T-helper 1 cell treated with Interleukin-12 subunit alpha and Interleukin-12 subunit beta and Interleukin-4 antibody, amounts not matched to agents 30 ng/mL and 1 ng/mL, for 36 hours (primary cell): ENCODE measurements around the gene KCNG2. TPM values are rescaled to one million over a fixed set of nuclear protein-coding genes. Genes with fewer than 3 reads are reported as not detected.
"Not testable (repeated sequence)": the region's sequence is repeated elsewhere in the genome, so short reads cannot be mapped to it uniquely, and the experiment has no call there.

Experiments
- intact Hi-C: fragments of 100-400 bp; cut with micrococcal nuclease; formaldehyde crosslinking; loops from one replicate; pipeline ENCODE4 v1.15.1; 2024
- total RNA-seq: library from RNA; stranded (reverse); gene quantifications from 2 replicates; pipeline ENCODE4 v1.2.3, GENCODE V29; 2022

Gene KCNG2
- total RNA-seq, 1 donor from 2014 or later, result not detected

DNA sequence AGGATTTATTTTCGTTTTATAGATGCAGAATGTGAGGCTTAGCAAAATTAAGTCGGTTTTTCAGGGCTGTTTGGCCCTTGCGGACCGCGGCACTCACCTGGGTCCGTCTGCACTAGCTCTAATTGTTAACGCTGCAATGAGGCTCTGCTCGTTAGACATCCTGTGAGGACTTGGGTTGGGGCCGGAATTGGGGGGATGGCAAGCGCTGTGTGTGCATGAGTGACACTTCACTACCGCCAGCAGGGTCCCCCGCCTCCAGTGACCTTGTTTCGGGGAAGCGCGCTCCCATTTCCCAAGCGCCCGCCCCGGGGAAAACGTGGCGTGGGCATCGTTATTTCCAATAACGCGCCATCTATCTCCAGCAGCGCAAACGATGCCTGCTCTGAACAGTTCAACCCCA lies 54.2 kb downstream of the KCNG2 start:
- intact Hi-C loops, result no loop called here

DNA sequence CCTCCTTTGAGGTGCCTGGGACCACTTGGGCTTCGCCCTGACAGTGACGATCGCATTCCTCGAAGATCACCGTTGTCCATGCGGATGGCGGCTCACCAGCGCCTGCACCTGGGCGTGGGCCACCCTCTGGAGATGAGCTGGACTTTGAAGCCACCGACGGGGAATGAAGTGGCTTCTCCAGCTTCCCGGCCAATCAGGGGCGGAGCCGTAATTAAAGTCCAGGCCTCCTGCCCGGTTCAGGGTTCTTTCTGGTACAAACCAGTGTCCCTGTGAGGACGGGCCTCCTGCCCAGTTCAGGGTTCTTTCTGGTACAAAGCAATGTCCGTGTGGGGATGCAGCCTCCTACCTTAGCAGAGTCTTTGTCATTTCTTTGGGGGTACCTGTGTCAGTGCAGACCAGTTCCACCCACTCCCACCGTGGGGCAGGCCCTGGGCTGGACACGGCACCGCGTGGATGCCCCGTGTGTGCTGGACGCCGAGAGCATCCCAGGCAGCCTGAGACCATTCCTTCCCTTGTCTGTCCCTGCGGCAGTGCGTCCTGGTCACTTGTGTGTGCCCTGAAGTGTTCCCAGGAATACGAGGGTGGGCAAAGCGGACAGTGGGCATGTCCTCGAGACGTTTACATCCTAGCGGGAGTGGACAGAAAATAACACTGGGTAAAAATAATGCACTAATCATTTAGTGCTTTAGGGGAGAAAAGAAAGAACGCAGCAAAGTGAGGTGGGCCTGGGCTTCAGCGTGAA lies 55.0 kb downstream of the KCNG2 start:
- intact Hi-C loops, result no loop called here

DNA sequence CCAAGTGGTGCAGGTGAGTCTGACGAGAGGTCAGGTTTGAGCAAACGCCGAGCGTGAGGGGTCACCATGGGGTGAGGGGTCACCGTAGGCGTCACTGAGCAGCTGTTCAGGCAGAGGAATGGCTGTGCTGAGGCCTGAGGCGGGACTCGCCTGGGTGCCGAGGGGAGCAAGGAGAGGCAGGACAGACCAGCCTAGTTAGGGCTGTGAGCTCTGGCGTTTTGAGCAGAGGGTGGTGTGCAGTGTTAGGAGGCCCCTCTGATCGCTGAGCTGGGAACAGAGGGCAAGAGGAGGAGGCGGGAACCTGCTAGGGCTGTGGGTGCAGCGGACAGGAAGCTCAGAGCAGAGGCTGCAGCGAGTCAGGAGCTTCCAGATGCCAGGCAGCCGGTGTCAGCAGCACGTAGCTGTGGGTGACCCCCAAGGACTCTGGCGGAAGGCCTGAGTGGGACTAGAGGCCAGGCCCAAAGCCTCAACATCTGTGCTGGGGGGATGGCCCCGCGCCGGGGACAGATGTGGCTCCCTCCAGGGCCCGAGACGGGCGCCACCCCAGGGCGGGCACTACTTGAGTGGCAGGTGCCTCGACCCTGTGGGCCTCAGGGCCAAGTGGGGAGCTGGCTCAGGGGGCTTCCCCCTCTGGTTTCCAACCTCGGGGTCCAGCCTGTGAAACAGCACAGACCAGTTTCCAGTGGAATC lies 55.7 kb downstream of the KCNG2 start:
- intact Hi-C loops, result no loop called here

DNA sequence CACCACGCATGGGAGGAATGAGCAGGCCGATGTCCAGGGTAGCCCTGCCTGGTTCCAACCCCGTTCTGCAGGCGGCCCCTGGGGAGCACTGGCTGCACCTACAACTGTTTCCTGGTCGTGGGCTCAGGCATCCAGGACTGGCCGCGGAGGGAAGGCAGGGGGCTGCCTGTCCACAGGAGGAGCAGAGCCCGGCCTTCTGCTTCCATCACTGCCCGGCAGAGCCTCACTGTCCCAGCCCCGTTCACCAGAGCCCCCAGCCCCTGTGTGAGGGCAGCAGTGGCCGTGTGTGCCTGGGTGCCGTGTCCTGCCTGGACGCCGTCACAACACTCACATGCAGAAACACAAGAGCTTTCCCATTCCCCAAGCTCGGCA lies 56.2 kb downstream of the KCNG2 start:
- intact Hi-C loops, result no loop called here

DNA sequence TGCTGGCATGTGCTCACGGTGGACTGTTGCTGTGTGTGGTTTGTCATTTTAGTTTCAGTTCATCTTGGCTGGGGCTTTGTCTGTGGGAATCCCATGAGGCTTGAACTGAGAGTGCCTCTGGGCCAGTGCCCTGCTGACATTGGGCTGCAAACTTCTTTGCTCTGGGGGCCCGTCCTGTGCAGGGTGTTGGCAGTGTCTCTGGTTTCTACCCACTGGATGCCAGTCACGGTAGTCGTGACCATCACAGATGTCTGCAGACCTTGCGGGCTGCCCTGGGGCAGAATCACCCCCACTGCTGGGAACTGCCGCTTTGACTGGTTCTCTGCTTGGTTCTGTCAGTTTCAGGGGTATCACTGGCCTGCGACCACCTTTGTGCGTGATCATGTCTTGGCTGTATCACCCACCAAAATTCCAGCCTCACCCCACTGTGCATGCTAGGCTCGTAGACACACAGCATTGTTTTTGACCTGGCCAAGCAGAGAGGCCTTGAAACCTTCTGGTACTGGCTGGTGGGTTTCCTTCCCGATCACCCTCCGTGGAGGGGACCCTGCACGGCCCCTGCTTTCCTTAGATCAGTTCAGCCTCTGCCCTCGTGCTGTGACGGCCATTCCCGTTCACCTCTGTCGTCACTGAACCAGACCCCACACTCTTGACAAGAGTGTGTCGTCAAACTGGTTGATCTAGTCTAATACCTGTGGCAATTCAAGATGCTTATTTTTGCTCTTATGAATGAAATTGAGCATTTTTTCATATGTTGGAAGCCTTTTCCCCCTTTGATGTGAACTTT lies 57.6 kb downstream of the KCNG2 start:
- intact Hi-C loops, result no loop called here

DNA sequence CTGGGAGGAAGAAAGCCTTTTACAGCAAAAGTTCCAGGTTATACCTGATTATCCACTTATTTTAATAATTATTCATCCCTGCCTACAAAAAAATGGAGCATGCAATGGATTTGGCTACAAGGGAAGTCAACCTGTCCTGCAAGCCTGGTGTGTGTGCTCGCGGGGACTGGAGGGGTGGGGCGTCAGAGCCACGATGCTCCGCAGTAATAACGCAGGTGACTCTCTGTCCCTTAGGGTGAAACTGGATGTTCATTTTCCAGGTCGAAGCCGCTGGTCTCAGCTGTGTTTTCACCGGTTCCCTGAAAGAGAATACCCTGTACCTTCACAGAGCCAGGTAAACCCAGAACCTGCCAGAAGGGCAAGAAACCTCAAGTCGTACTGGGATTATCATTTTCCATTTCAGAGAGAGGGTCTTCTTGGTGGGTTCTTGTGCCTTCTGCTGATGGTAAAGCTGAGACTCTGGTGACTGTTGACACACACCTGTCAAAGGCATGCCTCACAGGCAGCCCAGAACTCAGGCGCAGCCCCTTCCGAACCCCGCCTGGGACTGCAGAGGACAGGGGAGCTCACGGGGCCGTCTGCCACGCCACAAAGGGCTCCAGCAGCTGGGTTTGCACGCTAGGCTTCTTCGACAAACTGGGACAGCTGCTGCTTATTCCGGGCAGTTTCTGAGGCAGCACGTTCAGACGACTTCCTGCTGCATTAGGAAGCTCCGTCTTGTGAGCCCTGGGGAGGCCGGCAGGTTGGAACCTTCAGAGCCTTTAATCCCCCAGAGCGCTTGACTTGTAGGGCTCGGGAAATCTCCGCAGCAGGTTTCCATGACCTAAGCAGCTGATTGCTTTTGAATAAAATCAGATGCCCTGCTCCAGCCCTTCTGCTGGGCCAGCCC lies 58.6 kb downstream of the KCNG2 start:
- intact Hi-C loops, result no loop called here

DNA sequence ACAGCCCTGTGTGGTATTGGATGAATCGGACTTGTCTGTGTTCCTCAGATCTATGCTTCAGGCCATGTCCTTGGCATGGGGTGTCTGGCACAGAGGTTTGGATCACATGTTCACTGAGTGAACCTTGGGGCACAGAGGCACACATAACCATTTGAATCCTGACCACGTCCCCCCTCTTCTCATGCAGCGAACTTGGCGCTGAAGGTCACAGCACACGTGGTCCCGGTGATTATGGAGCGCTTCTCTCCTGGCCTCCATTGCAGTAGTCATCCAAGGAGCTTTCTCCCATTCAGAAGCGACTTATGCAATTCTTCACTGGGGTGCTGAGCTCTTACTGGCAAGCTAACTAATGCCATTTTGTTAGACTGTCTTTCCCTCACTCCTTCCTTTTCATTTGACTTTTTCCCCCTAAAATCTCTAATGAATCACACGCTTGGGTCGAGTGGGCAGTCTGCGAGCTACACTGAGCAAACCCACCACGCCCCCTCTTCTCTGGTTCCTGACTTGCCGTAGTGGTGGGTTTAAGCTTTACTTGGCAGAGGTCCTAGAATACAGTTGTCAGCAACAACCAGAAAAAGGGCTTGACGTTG lies 59.4 kb downstream of the KCNG2 start:
- intact Hi-C loops, result no loop called here

DNA sequence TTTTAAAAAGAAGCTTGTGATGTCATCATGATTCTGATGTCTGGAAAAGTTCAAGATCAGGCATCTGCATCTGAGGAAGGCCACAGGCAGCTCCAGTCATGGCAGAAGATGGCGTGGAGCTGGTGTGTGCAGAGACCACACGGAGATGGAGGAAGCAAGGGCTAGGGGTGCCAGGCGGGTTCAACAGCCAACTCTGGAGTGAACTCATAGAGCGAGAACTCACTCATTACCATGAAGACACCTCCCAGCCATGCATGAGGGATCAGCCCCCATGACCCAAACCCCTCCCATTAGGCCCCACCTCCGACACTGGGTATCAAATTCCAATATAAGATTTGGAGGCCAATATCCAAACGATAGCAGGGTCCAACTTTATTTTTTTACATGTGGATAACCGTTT lies 61.6 kb downstream of the KCNG2 start:
- intact Hi-C loops, result no loop called here

DNA sequence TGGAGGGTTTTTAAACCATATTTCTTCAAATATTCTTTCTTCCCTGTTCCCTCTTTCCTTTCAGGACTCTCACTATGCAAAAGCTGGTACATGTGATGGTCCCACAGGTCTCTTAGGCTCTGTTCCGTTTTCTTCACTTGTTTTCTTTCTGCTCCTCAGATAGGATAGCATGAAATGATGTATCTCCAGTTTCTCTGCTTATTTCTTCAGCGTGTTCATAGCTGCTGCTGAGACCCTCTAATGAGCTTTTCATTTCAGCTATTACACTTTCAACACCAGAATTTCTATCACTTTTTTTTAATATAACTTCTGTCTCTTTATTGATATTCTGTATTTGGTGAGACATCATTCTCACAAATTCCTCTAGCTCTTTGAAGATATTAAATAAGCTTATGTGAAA lies 63.9 kb downstream of the KCNG2 start:
- intact Hi-C loops, result no loop called here

DNA sequence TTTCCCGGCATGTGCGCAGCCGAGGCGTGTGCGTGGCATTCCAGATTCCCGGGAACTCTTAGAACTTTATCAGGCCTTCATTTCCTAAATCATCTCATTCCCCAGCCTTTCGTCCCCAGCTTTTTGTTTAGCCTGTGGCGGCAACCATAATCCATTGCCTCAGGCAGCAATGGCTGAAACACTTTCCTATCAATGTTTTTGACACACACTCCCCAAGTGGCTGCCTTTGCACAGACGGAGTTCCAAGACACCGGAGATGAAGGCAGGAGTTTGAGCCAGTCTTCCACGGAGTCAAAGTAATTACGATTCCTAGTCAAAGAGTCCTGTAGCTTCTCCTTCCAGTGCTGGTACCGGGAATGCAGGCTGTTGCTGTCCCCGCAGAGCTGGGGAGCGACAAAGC lies 64.8 kb downstream of the KCNG2 start:
- intact Hi-C loops, result no loop called here

DNA sequence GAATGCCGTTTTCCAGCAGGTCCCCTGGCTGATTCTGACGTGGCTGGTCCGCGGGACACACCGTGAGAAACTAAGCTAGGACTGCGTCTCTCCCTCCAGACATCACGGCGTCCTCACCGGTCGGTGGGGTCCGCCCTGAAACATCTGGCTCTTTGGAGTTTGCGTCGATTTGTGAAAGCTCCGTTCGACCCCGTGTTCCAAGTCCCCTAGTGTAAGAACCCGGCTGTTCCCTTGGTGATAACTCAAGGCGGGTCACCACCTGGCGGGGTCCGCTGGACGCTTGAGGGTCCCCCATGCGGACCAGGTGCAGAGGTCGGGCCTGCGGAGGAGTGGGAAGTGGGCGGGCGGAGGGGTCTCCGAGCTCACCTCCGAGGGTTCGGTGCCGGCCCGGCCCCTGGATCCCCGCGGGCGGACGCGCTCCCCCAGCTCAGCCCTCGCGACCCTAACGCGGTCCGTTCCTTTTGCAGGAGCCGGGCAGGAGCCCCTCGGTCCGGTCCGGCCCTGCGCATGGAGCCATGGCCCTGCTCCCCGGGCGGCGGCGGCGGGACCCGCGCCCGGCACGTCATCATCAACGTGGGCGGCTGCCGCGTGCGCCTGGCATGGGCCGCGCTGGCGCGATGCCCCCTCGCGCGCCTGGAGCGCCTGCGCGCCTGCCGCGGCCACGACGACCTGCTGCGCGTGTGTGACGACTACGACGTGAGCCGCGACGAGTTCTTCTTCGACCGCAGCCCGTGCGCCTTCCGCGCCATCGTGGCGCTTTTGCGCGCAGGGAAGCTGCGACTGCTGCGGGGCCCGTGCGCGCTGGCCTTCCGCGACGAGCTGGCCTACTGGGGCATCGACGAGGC lies 65.6 kb downstream of the KCNG2 start:
- intact Hi-C loops, result no loop called here

DNA sequence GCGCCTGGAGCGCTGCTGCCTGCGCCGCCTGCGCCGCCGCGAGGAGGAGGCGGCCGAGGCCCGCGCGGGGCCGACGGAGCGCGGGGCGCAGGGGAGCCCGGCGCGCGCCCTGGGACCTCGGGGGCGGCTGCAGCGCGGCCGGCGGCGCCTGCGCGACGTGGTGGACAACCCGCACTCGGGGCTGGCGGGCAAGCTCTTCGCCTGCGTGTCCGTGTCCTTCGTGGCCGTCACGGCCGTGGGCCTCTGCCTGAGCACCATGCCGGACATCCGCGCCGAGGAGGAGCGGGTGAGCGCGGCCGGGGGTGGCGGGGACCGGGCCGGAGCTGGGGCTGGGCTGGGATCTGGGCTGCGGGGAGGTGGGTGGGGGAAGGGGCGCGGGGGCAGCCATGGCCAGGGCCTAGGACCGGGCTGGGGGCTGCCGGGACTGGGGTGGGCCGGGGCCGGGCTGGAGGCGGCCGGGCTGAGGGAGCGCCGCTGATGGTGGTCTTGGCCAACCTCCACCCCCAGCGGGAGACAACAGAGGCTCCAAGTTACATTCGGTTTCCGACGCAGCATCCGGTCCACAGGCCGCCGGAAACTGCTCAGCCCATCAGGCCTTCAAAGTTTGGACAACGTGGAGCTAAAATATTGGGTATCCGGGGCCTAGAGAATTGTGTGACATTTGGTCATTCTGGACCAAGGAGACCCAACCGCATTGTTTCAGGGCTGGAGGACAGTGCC lies 66.4 kb downstream of the KCNG2 start:
- intact Hi-C loops, result no loop called here

DNA sequence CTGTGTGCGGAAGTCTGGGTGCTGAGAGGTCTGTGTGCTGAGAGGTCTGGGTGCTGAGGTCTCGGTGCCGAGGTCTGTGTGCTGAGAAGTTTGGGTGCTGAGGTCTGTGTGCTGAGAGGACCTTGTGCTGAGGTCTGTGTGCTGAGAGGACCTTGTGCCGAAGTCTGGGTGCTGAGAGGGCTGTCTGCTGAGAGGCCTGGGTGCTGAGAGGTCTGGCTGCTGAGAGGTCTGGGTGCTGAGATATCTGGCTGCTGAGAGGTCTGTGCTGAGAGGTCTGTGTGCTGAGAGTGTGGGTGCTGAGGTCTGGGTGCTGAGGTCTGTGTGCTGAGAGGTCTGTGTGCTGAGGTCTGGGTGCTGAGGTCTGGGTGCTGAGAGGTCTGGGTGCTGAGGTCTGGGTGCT lies 67.2 kb downstream of the KCNG2 start:
- intact Hi-C loops, result not testable (repeated sequence)

DNA sequence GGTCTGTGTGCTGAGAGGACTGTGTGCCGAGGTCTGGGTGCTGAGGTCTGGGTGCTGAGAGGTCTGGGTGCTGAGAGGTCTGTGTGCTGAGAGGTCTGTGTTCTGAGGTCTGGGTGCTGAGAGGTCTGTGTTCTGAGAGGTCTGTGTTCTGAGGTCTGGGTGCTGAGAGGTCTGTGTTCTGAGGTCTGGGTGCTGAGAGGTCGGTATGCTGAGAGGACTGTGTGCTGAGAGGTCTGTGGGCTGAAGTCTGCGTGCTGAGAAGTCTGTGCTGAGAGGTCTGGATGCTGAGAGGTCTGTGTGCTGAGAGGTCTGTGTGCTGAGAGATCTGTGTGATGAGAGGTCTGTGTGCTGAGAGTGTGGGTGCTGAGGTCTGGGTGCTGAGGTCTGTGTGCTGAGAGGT lies 68.2 kb downstream of the KCNG2 start:
- intact Hi-C loops, result not testable (repeated sequence)

DNA sequence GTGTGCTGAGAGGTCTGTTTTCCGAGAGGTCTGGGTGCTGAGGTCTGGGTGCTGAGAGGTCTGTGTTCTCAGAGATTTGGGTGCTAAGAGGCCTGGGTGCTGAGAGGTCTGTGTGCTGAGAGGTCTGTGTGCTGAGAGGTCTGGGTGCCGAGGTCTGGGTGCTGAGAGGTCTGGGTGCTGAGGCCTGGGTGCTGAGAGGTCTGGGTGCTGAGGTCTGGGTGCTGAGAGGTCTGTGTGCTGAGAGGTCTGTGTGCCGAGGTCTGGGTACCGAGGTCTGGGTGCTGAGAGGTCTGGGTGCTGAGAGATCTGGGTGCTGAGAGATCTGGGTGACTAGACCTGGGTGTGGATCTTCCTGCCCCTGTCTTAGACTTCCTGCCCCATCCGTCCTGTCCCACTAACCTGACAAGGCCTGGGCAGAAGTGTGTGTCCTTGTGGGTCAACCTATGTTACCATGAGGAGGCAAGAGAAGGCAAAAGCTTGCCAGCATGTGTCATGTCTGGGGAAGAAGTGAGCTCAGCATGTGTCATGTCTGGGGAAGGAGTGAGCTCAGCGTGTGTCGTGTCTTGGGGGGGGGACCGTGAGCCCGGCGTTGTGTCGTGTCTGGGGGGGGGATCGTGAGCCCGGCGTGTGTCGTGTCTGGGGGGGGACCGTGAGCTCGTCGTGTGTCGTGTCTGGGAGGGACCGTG lies 69.3 kb downstream of the KCNG2 start:
- intact Hi-C loops, result no loop called here

DNA sequence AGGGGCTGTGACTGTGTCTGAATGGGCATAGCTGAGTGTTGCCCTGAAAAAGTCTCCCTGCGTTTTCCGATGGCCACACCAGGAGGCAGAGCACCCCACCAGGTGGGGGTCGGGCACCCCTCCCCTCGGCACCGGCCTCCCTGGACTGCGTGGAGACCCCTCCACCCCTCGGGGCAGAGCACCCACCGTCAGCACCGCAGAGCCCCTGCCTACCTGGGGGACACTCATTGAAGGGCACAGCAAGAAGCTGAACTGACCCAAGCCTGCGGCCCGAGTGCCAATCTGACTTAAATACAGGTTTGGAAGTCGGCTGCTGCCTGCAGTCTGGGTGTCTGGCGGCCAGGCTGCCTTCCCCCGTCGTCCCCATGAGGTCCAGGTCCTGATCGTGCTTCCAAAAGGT lies 69.9 kb downstream of the KCNG2 start:
- intact Hi-C loops, result no loop called here

DNA sequence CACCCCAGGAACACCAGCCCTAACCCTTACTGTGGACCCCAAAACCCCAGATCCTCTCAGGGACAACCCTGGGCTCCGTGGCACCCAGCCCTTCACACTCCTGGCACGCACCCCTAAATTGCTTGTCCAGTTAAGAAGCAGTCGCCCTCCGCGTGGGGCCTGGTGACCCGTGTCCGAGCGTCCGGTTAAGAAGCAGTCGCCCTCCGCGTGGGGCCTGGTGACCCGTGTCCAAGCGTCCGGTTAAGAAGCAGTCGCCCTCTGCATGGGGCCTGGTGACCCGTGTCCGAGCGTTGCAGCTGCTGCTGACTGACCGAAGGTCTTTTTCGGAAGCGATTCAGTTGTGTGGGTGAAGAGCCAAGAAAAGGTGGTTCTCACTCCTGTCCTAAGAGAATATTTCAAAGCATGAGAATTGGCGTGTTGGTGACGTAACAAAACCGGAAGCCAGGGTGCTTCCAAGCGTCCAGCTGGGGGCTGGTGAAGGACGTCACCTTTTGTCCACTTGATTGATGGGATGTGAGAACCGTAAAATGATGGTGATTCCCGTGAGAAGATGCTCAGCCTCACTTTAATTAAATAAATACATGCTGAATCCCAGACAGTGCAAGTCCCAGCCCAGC lies 70.5 kb downstream of the KCNG2 start:
- intact Hi-C loops, result no loop called here

DNA sequence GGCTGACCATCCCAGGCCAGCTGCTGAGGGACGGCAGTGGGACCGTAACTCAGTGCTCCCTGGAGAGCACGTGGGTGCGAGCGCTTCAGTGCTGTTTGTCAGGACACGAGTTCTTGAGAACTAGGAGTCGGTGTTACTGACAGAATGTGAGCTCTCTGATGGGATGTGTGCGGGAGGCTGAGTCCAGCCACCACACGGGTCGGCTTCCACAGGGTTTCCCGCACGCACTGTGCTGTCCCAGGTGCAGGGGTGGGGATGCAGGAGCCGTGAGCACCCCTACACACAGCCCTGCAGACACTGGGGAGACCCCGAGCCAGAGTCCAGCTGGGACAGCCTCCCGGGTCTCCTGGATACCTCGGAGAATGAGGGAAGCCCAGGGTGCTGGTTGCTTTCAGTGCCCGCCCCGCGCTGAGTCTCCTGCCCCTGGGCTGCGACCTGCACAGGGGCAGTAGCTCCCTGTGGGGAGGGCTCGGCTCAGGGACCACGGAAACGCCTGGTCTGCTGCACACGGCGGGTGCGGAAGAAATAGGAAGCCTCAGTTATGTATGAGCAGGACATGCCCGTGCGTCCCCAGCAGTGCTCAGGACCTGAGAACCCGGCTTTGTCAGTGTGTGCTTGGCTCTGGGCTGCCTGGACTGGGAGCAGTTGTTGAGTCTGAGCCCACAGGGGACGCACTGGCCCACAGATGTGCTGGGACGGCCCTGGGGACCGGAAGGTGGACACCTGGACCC lies 71.2 kb downstream of the KCNG2 start:
- intact Hi-C loops, result no loop called here
